Measurements from ENCODE around the gene NUMBL.

GRCh38 chr19:40663695-40664692 lies 26.5 kb downstream of the NUMBL start:
- TF ChIP-seq CTCF (IDR thresholded peaks at IDR 0.05 in 4 of 5, conservative IDR thresholded peaks at IDR 0.05 in 1 of 5): no peak
- TF ChIP-seq POLR2A (IDR thresholded peaks at IDR 0.05): no peak

Measured in gastrocnemius medialis (tissue), 4 donors.